Ishikawa (cell line): Measurements from ENCODE around the gene KCNQ1.

Experiments used
- CEBPB ChIP-seq: IDR thresholded peaks from 2 replicates; pipeline ENCODE4 v1.6.1; 2012
- CREB1 ChIP-seq: IDR thresholded peaks from 2 replicates; pipeline ENCODE4 v1.6.1; 2012; ENCODE audit warnings: low read depth
- EGR1 ChIP-seq: IDR thresholded peaks from 2 replicates; pipeline ENCODE4 v1.6.1; 2012
- EP300 ChIP-seq: IDR thresholded peaks from 2 replicates; pipeline ENCODE4 v1.6.1; 2012; ENCODE audit warnings: borderline replicate concordance
- FOXM1 ChIP-seq: IDR thresholded peaks from 2 replicates; pipeline ENCODE4 v1.6.1; 2012; ENCODE audit warnings: low read depth, borderline replicate concordance
- MAX ChIP-seq: IDR thresholded peaks from 2 replicates; pipeline ENCODE4 v1.6.1; 2012
- NFIC ChIP-seq: IDR thresholded peaks from 2 replicates; pipeline ENCODE4 v1.6.1; 2012
- RAD21 ChIP-seq: IDR thresholded peaks from 2 replicates; pipeline ENCODE4 v1.6.1; 2012; ENCODE audit warnings: low read depth
- REST ChIP-seq: IDR thresholded peaks from 2 replicates; pipeline ENCODE4 v1.6.1; 2012; ENCODE audit warnings: low read depth, mild to moderate bottlenecking
- TAF1 ChIP-seq: IDR thresholded peaks from 2 replicates; pipeline ENCODE4 v1.6.1; 2012; ENCODE audit warnings: low read depth, mild to moderate bottlenecking
- TCF12 ChIP-seq: IDR thresholded peaks from 2 replicates; pipeline ENCODE4 v1.6.1; 2012; ENCODE audit warnings: low read depth
- TEAD4 ChIP-seq: IDR thresholded peaks from 2 replicates; pipeline ENCODE4 v1.6.1; 2012
- USF1 ChIP-seq: IDR thresholded peaks from 2 replicates; pipeline ENCODE4 v1.6.1; 2012
- YY1 ChIP-seq: IDR thresholded peaks from 2 replicates; pipeline ENCODE4 v1.6.1; 2012; ENCODE audit warnings: low read depth
- ZBTB7A ChIP-seq: IDR thresholded peaks from 2 replicates; pipeline ENCODE4 v1.6.1; 2012; ENCODE audit warnings: low read depth

The KCNQ1 gene

GRCh38 chr11:2537010-2537705, 92.3 kb downstream of the KCNQ1 start:
- TF ChIP-seq TEAD4 = no peak
- TF ChIP-seq CREB1 = no peak
- TF ChIP-seq TAF1 = no peak
- no peak for TF ChIP-seq YY1
- no peak for TF ChIP-seq EP300
- no peak for TF ChIP-seq CEBPB
- TF ChIP-seq EGR1 = no peak
- no peak for TF ChIP-seq TCF12

GRCh38 chr11:2537896-2538724, 93.3 kb downstream of the KCNQ1 start:
- TF ChIP-seq USF1 (no peak), REST (no peak), EP300 (no peak), FOXM1 (no peak), EGR1 (no peak), YY1 (no peak), CEBPB (no peak), TCF12 (no peak), TAF1 (no peak), TEAD4 (no peak), RAD21 (no peak), ZBTB7A (no peak), NFIC (no peak)

GRCh38 chr11:2538951-2539350, 94.1 kb downstream of the KCNQ1 start:
- TF ChIP-seq NFIC (no peak), CEBPB (no peak), REST (no peak), TEAD4 (no peak), TAF1 (no peak), MAX (no peak), ZBTB7A (no peak), YY1 (no peak), CREB1 (no peak), TCF12 (no peak), EP300 (no peak), USF1 (no peak), RAD21 (no peak), EGR1 (no peak), FOXM1 (no peak)

- TF ChIP-seq TAF1 (no peak), TCF12 (no peak), MAX (no peak), USF1 (no peak), YY1 (no peak), CREB1 (no peak), FOXM1 (no peak), CEBPB (no peak), TEAD4 (no peak), RAD21 (no peak), ZBTB7A (no peak), NFIC (no peak), EP300 (no peak), EGR1 (no peak), REST (no peak)
These were observed 94.8 kb downstream of the KCNQ1 start for GRCh38 chr11:2539371-2540222.
